NCI-H1092 (cell line): ENCODE measurements around the gene ITGB8.

Source experiments
- DNase-seq: peaks from one replicate; lab custom pipeline; 2025; lab: John Stamatoyannopoulos, UW

Gene ITGB8

GRCh38 chr7:20430664-20431063 lies 100.0 kb downstream of the ITGB8 start:
- DNase-seq = no peak

- DNase-seq = no peak
Measured at GRCh38 chr7:20431146-20431545, 100.4 kb downstream of the ITGB8 start.

- no peak for DNase-seq
Measured at GRCh38 chr7:20432071-20432470, 101.4 kb downstream of the ITGB8 start.

- no peak for DNase-seq
Measured at GRCh38 chr7:20435305-20435704, 104.6 kb downstream of the ITGB8 start.

GRCh38 chr7:20438248-20438647 lies 107.5 kb downstream of the ITGB8 start:
- no peak for DNase-seq

- DNase-seq = no peak
Measured at GRCh38 chr7:20438694-20439376, 108.1 kb downstream of the ITGB8 start.

GRCh38 chr7:20439416-20440185 lies 108.9 kb downstream of the ITGB8 start:
- DNase-seq = no peak

- no peak for DNase-seq
Measured at GRCh38 chr7:20440472-20441105, 109.9 kb downstream of the ITGB8 start.

GRCh38 chr7:20441346-20441745 lies 110.6 kb downstream of the ITGB8 start:
- no peak for DNase-seq

- no peak for DNase-seq
Measured at GRCh38 chr7:20441991-20442441, 111.3 kb downstream of the ITGB8 start.

- DNase-seq = no peak
Measured at GRCh38 chr7:20442951-20443350, 112.3 kb downstream of the ITGB8 start.

GRCh38 chr7:20444030-20444800 lies 113.5 kb downstream of the ITGB8 start:
- no peak for DNase-seq

- no peak for DNase-seq
Measured at GRCh38 chr7:20447021-20447650, 116.4 kb downstream of the ITGB8 start.

GRCh38 chr7:20449176-20449575 lies 118.5 kb downstream of the ITGB8 start:
- DNase-seq = no peak

- no peak for DNase-seq
Measured at GRCh38 chr7:20450536-20450935, 119.8 kb downstream of the ITGB8 start.

- DNase-seq = no peak
Measured at GRCh38 chr7:20454202-20454601, 123.5 kb downstream of the ITGB8 start.

GRCh38 chr7:20456701-20457100 lies 126.0 kb downstream of the ITGB8 start:
- DNase-seq = no peak

- no peak for DNase-seq
Measured at GRCh38 chr7:20458521-20458920, 127.8 kb downstream of the ITGB8 start.

- DNase-seq = no peak
Measured at GRCh38 chr7:20459419-20459818, 128.7 kb downstream of the ITGB8 start.

GRCh38 chr7:20464891-20465290 lies 134.2 kb downstream of the ITGB8 start:
- no peak for DNase-seq
